ENCODE data around the gene SFTA2.

- TF ChIP-seq CTCF (IDR thresholded peaks at IDR 0.05; ENCODE audit: poor library complexity) (no peak), EZH2phosphoT487 (IDR thresholded peaks at IDR 0.05; ENCODE audit: low read depth, severe bottlenecking, unreplicated experiment) (no peak)
Observed at GRCh38 chr6:30963641-30964040, 31.7 kb upstream of the SFTA2 start.
